ENCODE data around the gene SALL2.
"Not testable (repeated sequence)": the region's sequence is repeated elsewhere in the genome, so short reads cannot be mapped to it uniquely, and the experiment has no call there.

Gene SALL2

GRCh38 chr14:21525962-21526671, at the start of gene SALL2:
Gene SALL2, minus strand, starts transcription at chr14:21526346. Its CDS starts 219 bp downstream, at chr14:21526127.
- Histone ChIP-seq H3K4me3 (peak within 1 kb of the TSS; percentile 94), H3K36me3 (ENCODE audit: insufficient read depth, low read length) (peaks cover 30% of the 10 kb centered on the region; the same call in 1 of the 2 replicates), H3K27ac (peak within 1 kb of the TSS; percentile 45), H3K9ac (ENCODE audit: insufficient read length) (peak within 1 kb of the TSS; percentile 83), H3K9me3 (ENCODE audit: low read depth, low read length) (no peaks in the 10 kb centered on the region)
- peak; percentile 82 for TF ChIP-seq POLR2AphosphoS5 (IDR thresholded peaks at IDR 0.05; ENCODE audit: borderline replicate concordance, low read depth, low read length)
- no peak for TF ChIP-seq FOXP2 (optimal IDR thresholded peaks at IDR 0.05; ENCODE audit: control extremely low read depth, extremely low read length, insufficient read depth)
- DNase-seq (ENCODE audit: low read depth, low spot score), result peak; percentile 47

DNA sequence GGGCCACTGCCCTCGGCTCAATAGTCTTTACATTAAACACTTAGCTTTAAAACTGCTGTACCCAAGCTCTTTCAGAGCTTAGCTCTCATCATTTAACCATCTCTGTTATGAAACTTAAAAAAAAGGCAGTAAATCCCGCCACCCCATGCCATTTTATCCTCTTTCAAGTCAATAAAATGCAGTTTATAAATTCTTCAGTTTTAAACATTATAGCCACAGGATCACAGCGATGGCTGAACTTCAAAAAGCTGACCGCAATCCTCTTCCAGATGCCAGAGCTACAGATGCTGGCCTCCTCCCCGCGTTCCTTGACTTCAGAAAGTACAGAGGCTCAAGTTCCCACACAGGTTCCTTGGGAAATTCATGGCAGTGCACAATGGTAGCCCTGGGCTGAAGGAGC, 49.5 kb upstream of the SALL2 start:
- Histone ChIP-seq H3K4me3 (no peak overlapping the region), H3K9me3 (ENCODE audit: low read depth, low read length) (no peaks in the 10 kb centered on the region), H3K27ac (no peak overlapping the region), H3K36me3 (ENCODE audit: insufficient read depth, low read length) (no peaks in the 10 kb centered on the region), H3K9ac (ENCODE audit: insufficient read length) (no peak overlapping the region)
- DNase-seq (ENCODE audit: low read depth, low spot score), result no peak
- TF ChIP-seq FOXP2 (optimal IDR thresholded peaks at IDR 0.05; ENCODE audit: control extremely low read depth, extremely low read length, insufficient read depth), result no peak
- TF ChIP-seq EZH2 (IDR thresholded peaks at IDR 0.05), result no peak
- TF ChIP-seq POLR2AphosphoS5 (IDR thresholded peaks at IDR 0.05; ENCODE audit: borderline replicate concordance, low read depth, low read length), result no peak

DNA sequence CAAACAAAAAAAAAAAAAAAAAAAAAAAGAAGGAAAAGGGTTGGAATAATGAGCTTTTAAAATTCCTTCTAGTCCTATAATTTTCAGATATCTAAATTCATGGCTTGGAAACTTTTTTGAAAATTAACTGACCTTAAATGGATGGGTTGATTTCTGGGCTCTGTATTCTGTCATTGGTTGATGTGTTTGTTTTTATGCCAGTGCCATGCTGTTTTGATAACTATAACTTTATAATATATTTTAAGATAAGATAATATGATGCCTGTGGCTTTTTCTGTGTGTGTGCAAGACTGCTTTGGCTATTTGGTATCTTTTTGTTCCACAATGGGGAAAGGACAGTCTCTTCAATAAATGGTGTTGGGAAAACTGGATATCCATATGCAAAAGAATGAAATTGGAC, 46.5 kb upstream of the SALL2 start:
- Histone ChIP-seq H3K36me3 (ENCODE audit: insufficient read depth, low read length) (no peaks in the 10 kb centered on the region), H3K27ac (no peak overlapping the region), H3K9me3 (ENCODE audit: low read depth, low read length) (no peaks in the 10 kb centered on the region), H3K4me3 (no peak overlapping the region), H3K9ac (ENCODE audit: insufficient read length) (no peak overlapping the region)
- no peak for DNase-seq (ENCODE audit: low read depth, low spot score)
- no peak for TF ChIP-seq FOXP2 (optimal IDR thresholded peaks at IDR 0.05; ENCODE audit: control extremely low read depth, extremely low read length, insufficient read depth)
- TF ChIP-seq EZH2 (IDR thresholded peaks at IDR 0.05), result no peak
- TF ChIP-seq POLR2AphosphoS5 (IDR thresholded peaks at IDR 0.05; ENCODE audit: borderline replicate concordance, low read depth, low read length), result no peak

DNA sequence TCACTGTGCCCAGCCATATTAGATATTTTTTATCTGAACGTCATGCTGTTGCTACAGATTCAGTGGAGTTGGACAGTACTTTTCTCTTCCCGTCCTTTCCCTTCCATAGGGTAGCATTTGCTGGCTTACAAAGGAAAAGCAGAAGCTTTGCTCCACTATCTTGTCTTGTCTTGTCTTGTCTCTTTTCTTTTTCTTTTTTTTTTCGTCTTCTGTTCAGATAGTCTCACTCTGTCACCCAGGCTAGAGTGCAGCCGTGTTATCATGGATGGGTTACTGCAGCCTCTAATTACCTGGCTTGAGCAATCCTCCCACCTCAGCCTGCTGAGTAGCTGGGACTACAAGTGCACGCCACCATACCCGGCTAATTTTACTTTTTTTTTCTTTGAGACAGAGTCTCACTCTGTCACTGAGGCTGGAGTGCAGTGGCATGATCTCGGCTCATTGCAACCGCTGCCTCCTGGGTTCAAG, 32.6 kb upstream of the SALL2 start:
- Histone ChIP-seq H3K36me3 (ENCODE audit: insufficient read depth, low read length) (no peaks in the 10 kb centered on the region), H3K4me3 (no peak overlapping the region), H3K9ac (ENCODE audit: insufficient read length) (no peak overlapping the region), H3K9me3 (ENCODE audit: low read depth, low read length) (no peaks in the 10 kb centered on the region), H3K27ac (no peak overlapping the region)
- no peak for DNase-seq (ENCODE audit: low read depth, low spot score)
- TF ChIP-seq POLR2AphosphoS5 (IDR thresholded peaks at IDR 0.05; ENCODE audit: borderline replicate concordance, low read depth, low read length), result no peak
- no peak for TF ChIP-seq FOXP2 (optimal IDR thresholded peaks at IDR 0.05; ENCODE audit: control extremely low read depth, extremely low read length, insufficient read depth)
- no peak for TF ChIP-seq EZH2 (IDR thresholded peaks at IDR 0.05)

DNA sequence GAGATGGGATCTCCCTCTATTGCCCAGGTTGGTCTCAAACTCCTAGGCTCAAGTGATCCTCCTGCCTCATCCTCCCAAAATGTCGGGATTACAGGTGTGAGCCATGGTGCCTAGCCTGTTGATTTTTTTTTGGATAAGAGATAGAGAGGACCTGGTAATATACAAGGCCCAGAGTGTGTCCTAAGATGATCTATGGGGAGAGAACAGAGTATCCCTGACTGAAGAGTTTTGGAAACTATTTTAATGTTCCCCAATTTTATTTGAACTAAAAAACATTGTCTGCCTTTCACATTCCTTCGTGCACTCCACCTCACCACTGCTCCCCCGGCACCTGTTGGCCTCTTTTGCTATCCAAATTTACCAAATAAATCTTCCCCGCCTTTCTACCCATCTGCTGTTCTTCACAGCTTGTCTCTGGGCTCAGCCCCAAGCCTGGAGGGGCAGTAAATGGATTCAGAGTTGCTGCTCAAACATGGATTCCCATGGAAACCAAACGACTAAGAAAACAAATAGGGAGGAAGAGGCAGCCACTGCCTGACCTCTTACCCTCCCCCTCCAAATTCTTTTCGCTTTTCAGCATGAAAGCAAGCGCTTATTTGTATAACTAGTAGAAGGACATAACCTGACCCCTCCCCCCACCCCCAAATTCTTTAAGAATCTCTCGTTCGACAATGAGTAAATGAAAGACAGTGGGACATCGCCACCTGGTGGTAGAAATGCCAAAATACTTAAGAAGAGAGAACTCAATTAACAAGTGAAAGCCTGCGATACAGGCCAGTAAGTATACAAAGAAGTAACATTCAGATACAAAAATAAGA, 31.1 kb upstream of the SALL2 start:
- Histone ChIP-seq H3K4me3 (peak overlapping the region; percentile 77), H3K9me3 (ENCODE audit: low read depth, low read length) (no peaks in the 10 kb centered on the region), H3K9ac (ENCODE audit: insufficient read length) (no peak overlapping the region), H3K36me3 (ENCODE audit: insufficient read depth, low read length) (no peaks in the 10 kb centered on the region), H3K27ac (peak overlapping the region; percentile 15; the same call in 1 of the 2 replicates)
- no peak for TF ChIP-seq FOXP2 (optimal IDR thresholded peaks at IDR 0.05; ENCODE audit: control extremely low read depth, extremely low read length, insufficient read depth)
- no peak for TF ChIP-seq EZH2 (IDR thresholded peaks at IDR 0.05)
- no peak for TF ChIP-seq POLR2AphosphoS5 (IDR thresholded peaks at IDR 0.05; ENCODE audit: borderline replicate concordance, low read depth, low read length)
- DNase-seq (ENCODE audit: low read depth, low spot score), result peak; percentile 98

DNA sequence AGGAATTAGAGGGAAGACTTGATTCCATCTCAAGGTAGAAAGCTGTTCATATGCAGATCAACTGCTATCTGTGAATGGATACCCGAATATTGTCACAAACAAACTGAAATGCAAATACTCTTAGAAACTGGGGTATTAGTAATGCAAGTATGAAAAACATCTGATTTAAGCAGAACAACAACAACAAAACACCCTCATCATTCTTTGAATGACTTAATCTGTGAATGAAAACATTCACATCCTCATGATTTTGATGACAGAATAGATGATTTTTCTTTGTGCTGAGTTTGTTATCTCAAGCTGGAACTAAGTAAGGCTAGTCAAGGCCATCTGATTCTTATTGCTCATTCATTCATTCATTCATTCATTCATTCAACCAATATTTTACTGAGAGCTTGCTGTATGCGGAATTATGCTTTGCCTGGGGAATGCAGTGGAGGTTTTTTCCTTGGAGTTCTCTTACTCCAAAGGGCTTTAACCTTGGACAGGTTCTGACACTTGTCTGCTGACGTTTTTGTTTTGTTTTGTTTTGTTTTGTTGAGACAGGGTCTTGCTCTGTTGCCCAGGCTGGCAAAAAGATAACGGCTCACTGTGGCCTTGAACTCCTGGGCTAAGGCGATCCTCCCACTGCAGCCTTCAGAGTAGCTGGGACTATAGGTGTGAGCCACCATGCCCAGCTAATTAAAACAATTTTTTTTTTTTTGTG, 30.4 kb upstream of the SALL2 start:
- no peak overlapping the region for H3K27ac ChIP-seq
- no peaks in the 10 kb centered on the region for H3K36me3 ChIP-seq (ENCODE audit: insufficient read depth, low read length)
- no peak overlapping the region for H3K4me3 ChIP-seq
- H3K9ac ChIP-seq (ENCODE audit: insufficient read length), result no peak overlapping the region
- H3K9me3 ChIP-seq (ENCODE audit: low read depth, low read length), result no peaks in the 10 kb centered on the region
- no peak for DNase-seq (ENCODE audit: low read depth, low spot score)
- no peak for TF ChIP-seq POLR2AphosphoS5 (IDR thresholded peaks at IDR 0.05; ENCODE audit: borderline replicate concordance, low read depth, low read length)
- TF ChIP-seq EZH2 (IDR thresholded peaks at IDR 0.05), result no peak
- TF ChIP-seq FOXP2 (optimal IDR thresholded peaks at IDR 0.05; ENCODE audit: control extremely low read depth, extremely low read length, insufficient read depth), result no peak

- Histone ChIP-seq H3K36me3 (ENCODE audit: insufficient read depth, low read length) (no peaks in the 10 kb centered on the region), H3K9ac (ENCODE audit: insufficient read length) (no peak overlapping the region), H3K27ac (no peak overlapping the region), H3K4me3 (no peak overlapping the region), H3K9me3 (ENCODE audit: low read depth, low read length) (no peaks in the 10 kb centered on the region)
- TF ChIP-seq POLR2AphosphoS5 (IDR thresholded peaks at IDR 0.05; ENCODE audit: borderline replicate concordance, low read depth, low read length), result no peak
- no peak for TF ChIP-seq FOXP2 (optimal IDR thresholded peaks at IDR 0.05; ENCODE audit: control extremely low read depth, extremely low read length, insufficient read depth)
- TF ChIP-seq EZH2 (IDR thresholded peaks at IDR 0.05), result no peak
- DNase-seq (ENCODE audit: low read depth, low spot score), result no peak
These were observed 27.1 kb upstream of the SALL2 start for GRCh38 chr14:21553266-21553665.

DNA sequence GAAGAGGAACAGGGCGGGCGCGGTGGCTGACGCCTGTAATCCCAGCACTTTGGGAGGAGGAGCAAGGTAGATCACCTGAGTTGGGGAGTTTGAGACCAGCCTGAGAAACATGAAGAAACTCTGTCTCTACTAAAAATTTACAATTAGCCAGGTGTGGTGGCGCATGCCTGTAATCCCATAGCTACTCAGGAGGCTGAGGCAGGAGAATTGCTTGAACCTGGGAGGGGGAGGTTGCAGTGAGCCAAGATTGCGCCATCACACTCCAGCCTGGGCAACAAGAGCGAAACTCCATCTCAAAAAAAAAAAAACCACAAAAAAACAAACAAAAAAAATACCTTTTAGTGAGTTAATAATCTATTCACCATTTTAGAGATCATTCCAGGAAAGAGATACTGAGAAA, 18.4 kb upstream of the SALL2 start:
- not testable (repeated sequence) for H3K27ac ChIP-seq; H3K36me3 ChIP-seq (ENCODE audit: insufficient read depth, low read length); H3K9ac ChIP-seq (ENCODE audit: insufficient read length); H3K9me3 ChIP-seq (ENCODE audit: low read depth, low read length); H3K4me3 ChIP-seq; DNase-seq (ENCODE audit: low read depth, low spot score)
